HCT116 (cell line): ENCODE data around the gene CEP112. TPM values are rescaled to one million over a fixed set of nuclear protein-coding genes. Genes with fewer than 3 reads are reported as not detected.

Experiments used
- ATAC-seq: fragments of 200-7000 bp; cut with Tn5 transposase; 2 replicates; pipeline ENCODE4 v1.9.1; 2020; ENCODE audit warnings: mild to moderate bottlenecking, moderate library complexity
- BruUV-seq: library from RNA; stranded (reverse); fragments of 400-500 nt; replicated peaks from 2 replicates; lab custom pipeline; 2021; lab: Mats Ljungman, UMichigan
- CTCF ChIA-PET: fragments of 300-600 bp; sonication (Branson Sonifier 250); formaldehyde crosslinking; loops from one replicate; lab custom pipeline; 2021; ENCODE audit warnings: antibody characterized with exemption; lab: Charles Lee
- POLR2A ChIA-PET: fragments of 300-600, 350-600 bp; sonication (Branson Sonifier 250); formaldehyde crosslinking; loops from one replicate; lab custom pipeline; 2021; ENCODE audit warnings: antibody characterized with exemption; lab: Charles Lee
- RAD21 ChIA-PET, 2 experiments: fragments of 300-600 bp; sonication (Branson Sonifier 250); formaldehyde crosslinking; loops; one replicate each; lab custom pipeline; 2023; ENCODE audit warnings: low total read pairs in 2 of 2; ENCODE audit not compliant: uncharacterized antibody in 2 of 2, unreplicated experiment in 2 of 2, low non-redundant PET in 1 of 2; lab: Charles Lee
- DNase-seq: peaks from one replicate; pipeline ENCODE4 v3.0.0-alpha.2; 2010; ENCODE audit warnings: low read depth, low spot score
- H2AFZ ChIP-seq: fragments of 200-600 bp; shearing (Covaris generic), sonication (generic); 2 replicates; pipeline ENCODE4 v1.6.1; 2017; ENCODE audit warnings: low read depth, mixed run types, mixed read lengths, antibody characterized with exemption, low read length; ENCODE audit not compliant: poor library complexity, severe bottlenecking
- H3K27ac ChIP-seq: 2 replicates; pipeline ENCODE4 v1.5.1; 2012; ENCODE audit warnings: low read depth, low read length
- H3K27me3 ChIP-seq: fragments of 200-600 bp; sonication (generic); 2 replicates; pipeline ENCODE4 v1.6.1; 2016; ENCODE audit warnings: mixed run types, low read length, mixed read lengths; ENCODE audit not compliant: insufficient read depth
- H3K36me3 ChIP-seq, 2 experiments: fragments of 200-500 bp in 1 of 2; fragments of 200-600 bp in 1 of 2; sonication (Bioruptor generic) in 1 of 2; sonication (generic) in 1 of 2; 2 replicates each; pipeline versions ENCODE4 v1.5.1 to v1.6.1; 2014 to 2016; ENCODE audit warnings: low read length in 2 of 2, inconsistent platforms in 1 of 2, mixed read lengths in 1 of 2, mixed run types in 1 of 2; ENCODE audit not compliant: insufficient read depth in 2 of 2, control insufficient read depth in 1 of 2
- H3K4me1 ChIP-seq, 2 experiments: fragments of 200-600 bp in 1 of 2; sonication (generic) in 1 of 2; 2 replicates each; pipeline versions ENCODE4 v1.5.1 to v1.6.1; 2012 to 2017; ENCODE audit warnings: low read length in 2 of 2, inconsistent platforms in 1 of 2, mild to moderate bottlenecking in 1 of 2, mixed read lengths in 1 of 2, mixed run types in 1 of 2, moderate library complexity in 1 of 2; ENCODE audit not compliant: insufficient read depth in 2 of 2, control insufficient read depth in 1 of 2
- H3K4me2 ChIP-seq: fragments of 200-600 bp; sonication (generic); 2 replicates; pipeline ENCODE4 v1.6.1; 2017; ENCODE audit warnings: mixed run types, low read length, mixed read lengths
- H3K4me3 ChIP-seq, 2 experiments: fragments of 200-600 bp in 1 of 2; sonication (generic) in 1 of 2; replicated peaks in 1 of 2; 2 replicates each; pipeline ENCODE4 v1.5.1; 2011 to 2016; ENCODE audit warnings: low read length in 2 of 2, control low read depth in 1 of 2, low read depth in 1 of 2, mild to moderate bottlenecking in 1 of 2, mixed read lengths in 1 of 2, mixed run types in 1 of 2
- H3K79me2 ChIP-seq: fragments of 200-600 bp; sonication (generic); 2 replicates; pipeline ENCODE4 v1.6.1; 2017; ENCODE audit warnings: mild to moderate bottlenecking, mixed run types, low read length, moderate library complexity, mixed read lengths; ENCODE audit not compliant: insufficient read depth
- H3K9ac ChIP-seq: fragments of 200-600 bp; sonication (generic); 2 replicates; pipeline ENCODE4 v1.6.1; 2016; ENCODE audit warnings: low read length, mixed read lengths
- H3K9me2 ChIP-seq: fragments of 200-600 bp; sonication (generic), shearing (Covaris generic); 2 replicates; pipeline ENCODE4 v1.6.1; 2017; ENCODE audit warnings: mixed run types, mild to moderate bottlenecking, moderate library complexity; ENCODE audit not compliant: insufficient read depth
- H3K9me3 ChIP-seq, 2 experiments: fragments of 200-500 bp in 1 of 2; fragments of 200-600 bp in 1 of 2; sonication (Bioruptor generic) in 1 of 2; sonication (generic) in 1 of 2; 2 replicates each; pipeline ENCODE4 v1.6.1; 2014 to 2017; ENCODE audit warnings: low read length in 2 of 2, mixed read lengths in 2 of 2, inconsistent platforms in 1 of 2, low read depth in 1 of 2, mild to moderate bottlenecking in 1 of 2, mixed run types in 1 of 2, moderate library complexity in 1 of 2; ENCODE audit not compliant: control insufficient read depth in 1 of 2, insufficient read depth in 1 of 2
- H4K20me1 ChIP-seq: fragments of 200-600 bp; sonication (generic), shearing (Covaris generic); 2 replicates; pipeline ENCODE4 v1.6.1; 2017; ENCODE audit warnings: mixed run types, mild to moderate bottlenecking, moderate library complexity; ENCODE audit not compliant: insufficient read depth
- ATF3 ChIP-seq: IDR thresholded peaks from 2 replicates; pipeline ENCODE4 v1.6.1; 2012
- CBX3 ChIP-seq: IDR thresholded peaks from 2 replicates; pipeline ENCODE4 v1.6.1; 2012; ENCODE audit warnings: low read depth
- CEBPB ChIP-seq: IDR thresholded peaks from 2 replicates; pipeline ENCODE4 v1.6.1; 2012; ENCODE audit warnings: low read depth
- CTCF ChIP-seq, 3 experiments: fragments of 200-600 bp in 1 of 3; sonication (generic) in 1 of 3; IDR thresholded peaks in 2 of 3; conservative IDR thresholded peaks in 1 of 3; 2 replicates each; pipeline ENCODE4 v1.5.1; 2012 to 2017; ENCODE audit warnings: low read depth in 2 of 3, low read length in 2 of 3, antibody characterized with exemption in 1 of 3, borderline replicate concordance in 1 of 3, control low read depth in 1 of 3, mild to moderate bottlenecking in 1 of 3, mixed read lengths in 1 of 3, mixed run types in 1 of 3, moderate library complexity in 1 of 3; ENCODE audit not compliant: insufficient read depth in 1 of 3
- EGR1 ChIP-seq: IDR thresholded peaks from 2 replicates; pipeline ENCODE4 v1.6.1; 2012; ENCODE audit warnings: low read depth
- ELF1 ChIP-seq: IDR thresholded peaks from 2 replicates; pipeline ENCODE4 v1.6.1; 2012; ENCODE audit warnings: low read depth, borderline replicate concordance
- EZH2 ChIP-seq: fragments of 200-600 bp; sonication (generic); IDR thresholded peaks from 2 replicates; pipeline ENCODE4 v1.6.1; 2017; ENCODE audit warnings: antibody characterized with exemption, mixed run types
- EZH2phosphoT487 ChIP-seq: fragments of 200-600 bp; IDR thresholded peaks from 2 replicates; pipeline ENCODE4 v1.6.1; 2018; ENCODE audit warnings: antibody characterized with exemption, borderline replicate concordance
- FOSL1 ChIP-seq: IDR thresholded peaks from 2 replicates; pipeline ENCODE4 v1.6.1; 2012; ENCODE audit warnings: low read depth
- POLR2A ChIP-seq: IDR thresholded peaks from 2 replicates; pipeline ENCODE4 v1.7.0; 2011; ENCODE audit warnings: borderline replicate concordance; ENCODE audit not compliant: insufficient read depth, insufficient read length; ENCODE audit errors: extremely low read depth
- POLR2AphosphoS5 ChIP-seq: IDR thresholded peaks from 2 replicates; pipeline ENCODE4 v1.6.1; 2011; ENCODE audit warnings: mild to moderate bottlenecking, low read depth, low read length, moderate library complexity
- RAD21 ChIP-seq: IDR thresholded peaks from 2 replicates; pipeline ENCODE4 v1.6.1; 2012; ENCODE audit warnings: low read depth, mild to moderate bottlenecking
- REST ChIP-seq: IDR thresholded peaks from 2 replicates; pipeline ENCODE4 v1.6.1; 2012; ENCODE audit warnings: low read depth
- SIN3A ChIP-seq: IDR thresholded peaks from 2 replicates; pipeline ENCODE4 v1.6.1; 2012; ENCODE audit warnings: low read depth
- SP1 ChIP-seq: IDR thresholded peaks from 2 replicates; pipeline ENCODE4 v1.6.1; 2012; ENCODE audit warnings: low read depth
- SRF ChIP-seq: IDR thresholded peaks from 2 replicates; pipeline ENCODE4 v1.6.1; 2012; ENCODE audit warnings: low read depth
- TCF7L2 ChIP-seq: IDR thresholded peaks from 2 replicates; pipeline ENCODE4 v1.7.0; 2011; ENCODE audit warnings: borderline replicate concordance, inconsistent platforms; ENCODE audit not compliant: insufficient read depth, insufficient read length; ENCODE audit errors: extremely low read depth
- YY1 ChIP-seq: IDR thresholded peaks from 2 replicates; pipeline ENCODE4 v1.6.1; 2011; ENCODE audit warnings: low read length, low read depth, moderate library complexity, mild to moderate bottlenecking; ENCODE audit not compliant: insufficient replicate concordance; ENCODE audit errors: extremely low read depth
- ZBTB33 ChIP-seq: IDR thresholded peaks from 2 replicates; pipeline ENCODE4 v1.6.1; 2011; ENCODE audit warnings: mild to moderate bottlenecking, low read length, moderate library complexity; ENCODE audit not compliant: insufficient replicate concordance; ENCODE audit errors: extremely low read depth
- ZNF274 ChIP-seq: fragments of 200-500 bp; sonication (Bioruptor generic); IDR thresholded peaks from 2 replicates; pipeline ENCODE4 v1.6.1; 2014; ENCODE audit warnings: mild to moderate bottlenecking, low read depth, low read length, inconsistent platforms
- intact Hi-C: fragments of 100-400 bp; cut with micrococcal nuclease; formaldehyde crosslinking; loops from 2 replicates; pipeline ENCODE4 v1.10.0; 2022
- total RNA-seq: library from RNA; stranded (reverse); gene quantifications from one replicate; pipeline ENCODE4 v1.2.1, GENCODE V29; 2021; ENCODE audit not compliant: unreplicated experiment

The CEP112 gene
- total RNA-seq, 1 experiment from 2014 or later, result 10.9 TPM

GRCh38 chr17:66233023-66233753, 41.3 kb upstream of the CEP112 start:
- Histone ChIP-seq H3K9ac (no peak overlapping the region), H3K4me2 (no peak overlapping the region), H3K9me2 (no peaks in the 10 kb centered on the region), H3K27ac (no peak overlapping the region), H3K27me3 (no peaks in the 10 kb centered on the region), H3K36me3 (no peaks in the 10 kb centered on the region)
- intact Hi-C loops, result no loop called here
- ChIA-PET POLR2A (no interaction called here), CTCF (no interaction called here)
- no peak for DNase-seq
- TF ChIP-seq SIN3A (no peak), FOSL1 (no peak), CEBPB (no peak), ELF1 (no peak), SRF (no peak), YY1 (no peak), SP1 (no peak), CTCF (IDR thresholded peaks at IDR 0.05 in 2 of 3, conservative IDR thresholded peaks at IDR 0.05 in 1 of 3; ENCODE audit: borderline replicate concordance in 1 of 3, insufficient read depth in 1 of 3, low read depth in 2 of 3, low read length in 2 of 3) (no peak), ATF3 (no peak), POLR2A (no peak), CBX3 (no peak), ZNF274 (no peak), ZBTB33 (no peak), POLR2AphosphoS5 (no peak), EGR1 (no peak), RAD21 (no peak), TCF7L2 (no peak), EZH2 (no peak), REST (no peak), EZH2phosphoT487 (no peak)
- TF ChIP-seq, all 23 proteins: peak for 0
- no peaks in the 10 kb centered on the region for H3K79me2 ChIP-seq
- H2AFZ ChIP-seq, result no peak overlapping the region
- BruUV-seq, result no TSS peak
- no peak for ATAC-seq
- RAD21 ChIA-PET, result no interaction called here
- H3K4me3 ChIP-seq, result no peak overlapping the region
- no peaks in the 10 kb centered on the region for H3K4me1 ChIP-seq
- no peaks in the 10 kb centered on the region for H3K9me3 ChIP-seq
- H4K20me1 ChIP-seq, result no peaks in the 10 kb centered on the region
